HUDEP-2 (cell line): ENCODE results near the gene NPM3.

Source experiments
- DNase-seq, 76 experiments: peaks; one replicate each; lab custom pipeline; 2025; ENCODE audit not compliant: unreplicated experiment in 76 of 76; lab: John Stamatoyannopoulos, UW

NPM3 gene

GRCh38 chr10:101762736-101763135 lies 20.5 kb downstream of the NPM3 start:
- DNase-seq = no peak

GRCh38 chr10:101761226-101761625 lies 22.0 kb downstream of the NPM3 start:
- DNase-seq = no peak

- no peak for DNase-seq
Measured at GRCh38 chr10:101760510-101760909, 22.7 kb downstream of the NPM3 start.

- DNase-seq = no peak
Measured at GRCh38 chr10:101759309-101760247, 23.7 kb downstream of the NPM3 start.

GRCh38 chr10:101758858-101759257 lies 24.4 kb downstream of the NPM3 start:
- no peak for DNase-seq

GRCh38 chr10:101752241-101752640 lies 31.0 kb downstream of the NPM3 start:
- DNase-seq = no peak

GRCh38 chr10:101749047-101750016 lies 33.9 kb downstream of the NPM3 start:
- peak in 1 of 76 experiments; percentile 8 for DNase-seq

GRCh38 chr10:101748496-101748895 lies 34.8 kb downstream of the NPM3 start:
- no peak for DNase-seq

- no peak for DNase-seq
Measured at GRCh38 chr10:101745074-101745696, 38.1 kb downstream of the NPM3 start.

- DNase-seq = no peak
Measured at GRCh38 chr10:101744267-101744666, 39.0 kb downstream of the NPM3 start.

GRCh38 chr10:101741938-101742337 lies 41.3 kb downstream of the NPM3 start:
- DNase-seq = no peak

- no peak for DNase-seq
Measured at GRCh38 chr10:101736666-101737065, 46.6 kb downstream of the NPM3 start.

GRCh38 chr10:101732096-101732495 lies 51.1 kb downstream of the NPM3 start:
- DNase-seq = no peak
